GM12892 (cell line): Measurements from ENCODE around the gene DTD1.

Experiments used
- POLR2A ChIP-seq: IDR thresholded peaks from 2 replicates; pipeline ENCODE4 v1.6.1; 2011; ENCODE audit warnings: low read depth, low read length, control low read depth
- POLR2AphosphoS5 ChIP-seq: IDR thresholded peaks from 2 replicates; pipeline ENCODE4 v1.6.1; 2011; ENCODE audit warnings: low read depth, low read length, control low read depth
- TAF1 ChIP-seq: IDR thresholded peaks from 2 replicates; pipeline ENCODE4 v1.6.1; 2011; ENCODE audit warnings: low read depth, mild to moderate bottlenecking, control low read depth, low read length, borderline replicate concordance

DNA sequence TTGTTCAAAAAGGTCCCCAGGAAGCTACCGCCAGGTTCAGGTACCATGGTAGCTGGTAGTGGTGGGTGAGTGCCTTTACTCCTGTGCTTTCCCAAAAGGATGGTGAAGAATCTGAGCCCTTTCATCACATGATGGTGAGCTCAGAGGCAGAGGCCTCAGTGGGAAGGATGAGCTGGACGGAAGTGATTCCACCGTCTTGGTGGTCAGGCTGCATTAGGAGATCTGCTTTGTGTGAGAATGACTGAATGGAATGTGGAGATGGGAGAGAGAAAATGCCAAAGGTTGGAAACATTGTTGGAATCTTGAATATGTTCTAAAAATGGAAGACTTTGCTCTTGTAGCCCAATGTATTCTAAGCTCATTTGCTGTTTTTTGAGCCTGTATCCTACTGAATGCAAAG is 117.6 kb downstream of the DTD1 start:
- no peak for TF ChIP-seq POLR2AphosphoS5
- no peak for TF ChIP-seq POLR2A
- TF ChIP-seq TAF1 = no peak
